ENCODE data around the gene RFPL2. TPM values are rescaled to one million over a fixed set of nuclear protein-coding genes. Genes with fewer than 3 reads are reported as not detected.

Gene RFPL2
- not detected in 2 replicates for total RNA-seq

GRCh38 chr22:32204856-32205722 lies at the start of gene RFPL2:
TSS of gene RFPL2 (minus strand) at chr22:32205073. CDS start at chr22:32202451, 2,622 bp downstream.

DNA sequence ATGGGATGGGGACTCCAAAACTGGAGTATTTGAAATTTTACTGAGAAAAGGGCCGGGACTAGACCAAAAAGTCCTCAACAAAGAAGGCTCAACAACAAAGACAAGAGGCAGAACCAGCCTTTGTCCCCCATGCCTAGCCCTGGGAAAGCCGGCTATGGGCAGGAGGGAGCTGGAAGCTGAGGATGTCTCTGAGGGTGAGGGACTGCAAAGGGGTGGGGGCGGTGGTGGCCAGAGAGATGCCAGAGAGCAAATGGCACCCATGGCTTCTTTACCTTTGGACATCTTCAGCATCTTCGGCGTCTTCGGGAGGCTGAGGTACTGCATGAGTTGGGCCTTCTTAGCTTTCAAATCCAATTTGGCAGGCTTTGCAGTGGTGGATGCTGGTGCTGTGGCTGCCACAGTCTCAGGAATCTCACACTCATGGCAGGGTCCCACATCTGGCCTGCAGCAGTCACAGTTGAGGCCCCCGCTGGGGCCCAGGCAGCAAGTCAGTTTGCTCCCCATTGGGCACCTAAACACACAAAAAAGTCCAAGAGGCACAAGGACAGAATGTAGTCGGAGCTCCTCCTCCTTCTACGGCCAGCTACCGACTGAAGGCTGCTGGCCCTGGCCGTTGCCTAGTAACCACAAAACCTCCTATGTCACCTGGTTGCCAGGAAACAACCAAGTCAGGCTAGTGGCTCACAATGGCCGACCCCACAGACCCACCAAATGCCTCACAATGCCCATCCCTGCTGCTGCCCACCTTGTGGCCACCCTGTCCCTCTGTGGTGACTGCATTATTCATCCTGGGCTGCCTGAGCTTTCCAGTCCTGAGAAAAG lies 46.0 kb downstream of the RFPL2 start, which contains the start of gene C22orf42:
C22orf42 (minus strand) TSS at position 592 of the 822 bp plus-strand sequence; CDS start at position 504, 88 bp downstream.

Other genes with a start within 250 kb of the RFPL2 start
- 0.04 and 0.08 TPM in 2 replicates for gene SLC5A1, start 161.8 kb downstream of the RFPL2 start, total RNA-seq
- not detected in 2 replicates for gene C22orf42, start 45.8 kb downstream of the RFPL2 start, total RNA-seq
- gene SLC5A4, start 50.3 kb upstream of the RFPL2 start, total RNA-seq = not detected in 2 replicates
- gene RFPL3, start 152.8 kb upstream of the RFPL2 start, total RNA-seq = not detected in 2 replicates
- gene RTCB, start 207.2 kb upstream of the RFPL2 start, total RNA-seq = 86.5 and 103 TPM in 2 replicates